Hepatocyte (in vitro differentiated cells): ENCODE results near the gene PTPRN2. TPM values are rescaled to one million over a fixed set of nuclear protein-coding genes. Genes with fewer than 3 reads are reported as not detected.
"Not testable (repeated sequence)": the region's sequence is repeated elsewhere in the genome, so short reads cannot be mapped to it uniquely, and the experiment has no call there.

Experiments used
- DNase-seq: peaks from one replicate; pipeline ENCODE4 v3.0.0-alpha.2; 2016; ENCODE audit warnings: low spot score
- H2AFZ ChIP-seq: fragments of 200-600 bp; sonication (generic); 2 replicates; pipeline ENCODE4 v1.6.0; 2016; ENCODE audit warnings: antibody characterized with exemption, mild to moderate bottlenecking
- H3K27ac ChIP-seq: fragments of 200-600 bp; sonication (generic); 2 replicates; pipeline ENCODE4 v1.5.1; 2016; ENCODE audit warnings: mild to moderate bottlenecking
- H3K27me3 ChIP-seq: fragments of 200-600 bp; sonication (generic); 2 replicates; pipeline ENCODE4 v1.6.1; 2016
- H3K36me3 ChIP-seq: fragments of 200-600 bp; sonication (generic); replicated peaks from 2 replicates; pipeline ENCODE4 v1.5.1; 2016; ENCODE audit warnings: low read depth; ENCODE audit not compliant: insufficient read depth
- H3K4me1 ChIP-seq: fragments of 200-600 bp; sonication (generic); 2 replicates; pipeline ENCODE4 v1.5.1; 2016; ENCODE audit warnings: mild to moderate bottlenecking, moderate library complexity; ENCODE audit not compliant: insufficient read depth
- H3K4me2 ChIP-seq: fragments of 200-600 bp; sonication (generic); 2 replicates; pipeline ENCODE4 v1.6.0; 2016
- H3K4me3 ChIP-seq: fragments of 200-600 bp; sonication (generic); 2 replicates; pipeline ENCODE4 v1.5.1; 2016; ENCODE audit warnings: mild to moderate bottlenecking
- H3K79me2 ChIP-seq: fragments of 200-600 bp; sonication (generic); 2 replicates; pipeline ENCODE4 v1.6.0; 2017; ENCODE audit warnings: mild to moderate bottlenecking
- H3K9me2 ChIP-seq: fragments of 200-600 bp; sonication (generic); replicated peaks from 2 replicates; pipeline ENCODE4 v1.6.0; 2017; ENCODE audit warnings: mild to moderate bottlenecking; ENCODE audit not compliant: insufficient read depth
- H3K9me3 ChIP-seq: fragments of 200-600 bp; sonication (generic); 2 replicates; pipeline ENCODE4 v1.5.1; 2016; ENCODE audit warnings: low read depth, mild to moderate bottlenecking
- H4K20me1 ChIP-seq: fragments of 200-600 bp; sonication (generic); 2 replicates; pipeline ENCODE4 v1.6.0; 2016; ENCODE audit warnings: mild to moderate bottlenecking; ENCODE audit not compliant: insufficient read depth, poor library complexity, severe bottlenecking
- CTCF ChIP-seq: fragments of 200-600 bp; sonication (generic); IDR thresholded peaks from 2 replicates; pipeline ENCODE4 v1.5.1; 2016; ENCODE audit warnings: antibody characterized with exemption, mild to moderate bottlenecking; ENCODE audit not compliant: poor library complexity
- EZH2 ChIP-seq: fragments of 200-600 bp; sonication (generic); IDR thresholded peaks from 2 replicates; pipeline ENCODE4 v1.6.1; 2016; ENCODE audit warnings: antibody characterized with exemption, mild to moderate bottlenecking, borderline replicate concordance
- EZH2phosphoT487 ChIP-seq: fragments of 200-600 bp; sonication (generic); IDR thresholded peaks from one replicate; pipeline ENCODE4 v1.6.1; 2018; ENCODE audit warnings: antibody characterized with exemption, mild to moderate bottlenecking, low read depth, moderate library complexity; ENCODE audit not compliant: unreplicated experiment, severe bottlenecking
- WGBS: methylation state at CpG from one replicate; pipeline ENCODE4 v1.1.6; 2016; ENCODE audit warnings: low lambda C conversion rate; ENCODE audit errors: missing lambda C conversion rate; 5-methylcytosine and 5-hydroxymethylcytosine counted together
- polyA plus RNA-seq: library from polyadenylated mRNA; unstranded; fragments of >200 nt; fragmentation: Nextera tagmentation; extraction: Ambion mirVana; gene quantifications from 2 replicates; pipeline ENCODE4 v1.2.1, GENCODE V29; 2016
- total RNA-seq: library from RNA; depleted of rRNA; stranded (reverse); fragments of >200 nt; gene quantifications from 2 replicates; pipeline ENCODE4 v1.2.3, GENCODE V29; 2014

The PTPRN2 gene
- total and polyA plus RNA-seq, 2 experiments from 2014 or later: 2.1 to 3.3 TPM

DNA sequence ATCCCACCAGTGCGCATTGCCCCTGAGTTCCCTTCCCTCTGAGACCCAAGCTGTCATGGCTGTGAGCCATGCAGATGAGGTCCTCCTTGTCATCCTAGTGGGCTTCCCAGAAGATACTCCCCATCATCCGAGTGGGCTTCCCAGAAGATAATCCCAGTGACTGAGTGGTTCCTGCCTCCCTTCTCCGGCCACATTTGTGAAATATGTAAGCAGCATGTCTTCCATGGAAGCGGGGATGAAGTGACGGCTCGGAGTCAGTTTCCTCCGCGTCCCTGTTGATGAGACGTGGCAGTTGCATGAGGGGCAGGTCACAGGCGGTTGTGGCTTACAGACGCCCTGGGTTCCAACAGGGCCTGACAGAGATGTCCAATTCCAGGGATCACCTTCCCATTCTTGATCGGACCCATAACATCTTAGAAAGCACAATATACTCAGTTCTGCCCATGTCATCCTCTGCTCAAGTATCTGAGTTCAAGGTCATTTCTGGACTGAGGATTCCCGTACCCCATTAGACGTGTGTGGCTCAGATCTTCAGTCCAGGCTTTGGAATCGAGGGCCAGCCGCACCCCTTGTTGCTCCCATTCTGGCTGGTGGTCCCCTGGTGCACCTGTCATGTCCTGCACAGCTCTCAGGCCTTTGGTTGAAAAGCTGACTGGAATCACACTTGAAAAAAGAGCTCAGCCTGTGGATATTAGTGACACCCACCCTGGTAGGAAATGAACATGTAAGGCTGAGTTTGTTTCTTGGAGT, 166.9 kb downstream of the PTPRN2 start:
- Histone ChIP-seq H3K27ac (no peak overlapping the region), H3K4me2 (no peak overlapping the region), H3K4me1 (no peaks in the 10 kb centered on the region), H3K27me3 (no peaks in the 10 kb centered on the region), H3K36me3 (no peaks in the 10 kb centered on the region), H3K79me2 (no peaks in the 10 kb centered on the region), H2AFZ (no peak overlapping the region), H3K4me3 (no peak overlapping the region), H4K20me1 (no peaks in the 10 kb centered on the region), H3K9me2 (no peaks in the 10 kb centered on the region), H3K9me3 (no peaks in the 10 kb centered on the region)
- TF ChIP-seq CTCF (no peak), EZH2phosphoT487 (no peak), EZH2 (no peak)
- no peak for DNase-seq
- 93% methylated on average over 16 of the region's 16 CpGs for WGBS

GRCh38 chr7:158419238-158419785, 168.3 kb downstream of the PTPRN2 start:
- Histone ChIP-seq H3K36me3 (no peaks in the 10 kb centered on the region), H3K27ac (no peak overlapping the region), H3K4me2 (no peak overlapping the region), H3K9me2 (no peaks in the 10 kb centered on the region), H4K20me1 (no peaks in the 10 kb centered on the region), H3K27me3 (no peaks in the 10 kb centered on the region), H3K79me2 (no peaks in the 10 kb centered on the region), H3K4me3 (no peak overlapping the region), H3K4me1 (no peaks in the 10 kb centered on the region), H2AFZ (no peak overlapping the region), H3K9me3 (no peaks in the 10 kb centered on the region)
- WGBS: 87% methylated on average over 13 of the region's 13 CpGs
- no peak for TF ChIP-seq EZH2phosphoT487
- no peak for TF ChIP-seq CTCF
- TF ChIP-seq EZH2: no peak
- DNase-seq: no peak

- not testable (repeated sequence) for H3K27me3 ChIP-seq, H3K9me3 ChIP-seq, H2AFZ ChIP-seq, DNase-seq, H3K9me2 ChIP-seq, H4K20me1 ChIP-seq, H3K36me3 ChIP-seq, H3K79me2 ChIP-seq, H3K4me2 ChIP-seq, H3K27ac ChIP-seq, H3K4me3 ChIP-seq, H3K4me1 ChIP-seq
- 95% methylated on average over 11 of the region's 14 CpGs for WGBS
Measured at GRCh38 chr7:158418395-158418794, 169.2 kb downstream of the PTPRN2 start.

DNA sequence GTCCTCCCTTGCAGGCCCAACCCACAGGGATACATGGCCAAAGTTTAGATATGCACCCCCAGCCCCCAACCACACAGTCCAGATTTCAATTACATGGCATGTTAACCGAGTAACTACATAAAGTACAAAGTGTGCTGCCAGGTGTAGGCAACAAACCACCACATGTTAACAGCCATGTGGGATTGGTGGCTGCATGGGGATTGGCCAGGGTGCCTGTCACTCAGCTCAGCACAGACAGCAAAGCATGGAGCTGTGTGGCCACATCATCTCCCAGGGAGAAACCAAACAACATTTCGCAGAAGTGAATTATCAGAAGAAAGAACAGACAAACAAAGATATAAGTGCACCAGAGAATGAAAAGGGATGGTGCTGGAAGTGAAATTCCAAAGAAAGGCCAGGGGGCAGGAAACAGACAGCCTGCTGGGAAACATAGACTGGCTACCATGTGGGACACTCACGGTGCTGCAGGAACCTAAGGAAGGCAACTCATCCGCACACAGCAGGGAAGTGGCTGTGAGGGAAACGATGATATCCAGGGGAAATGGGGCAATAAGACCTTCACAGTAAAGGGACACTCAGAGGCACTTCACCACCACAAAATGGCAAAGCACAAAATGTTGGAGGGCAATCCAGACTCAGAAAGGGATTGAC, 171.2 kb downstream of the PTPRN2 start:
- H2AFZ ChIP-seq: no peak overlapping the region
- no peaks in the 10 kb centered on the region for H3K9me2 ChIP-seq
- H3K27ac ChIP-seq: no peak overlapping the region
- TF ChIP-seq CTCF (no peak), EZH2phosphoT487 (no peak), EZH2 (no peak)
- DNase-seq: no peak
- H3K9me3 ChIP-seq: no peaks in the 10 kb centered on the region
- H3K4me2 ChIP-seq: no peak overlapping the region
- WGBS: 82% methylated on average over 5 of the region's 5 CpGs
- H3K27me3 ChIP-seq: no peaks in the 10 kb centered on the region
- no peaks in the 10 kb centered on the region for H3K79me2 ChIP-seq
- H3K36me3 ChIP-seq: no peaks in the 10 kb centered on the region
- no peaks in the 10 kb centered on the region for H4K20me1 ChIP-seq
- no peaks in the 10 kb centered on the region for H3K4me1 ChIP-seq
- H3K4me3 ChIP-seq: no peak overlapping the region
